GM12801 (cell line): ENCODE data around the gene TBC1D8.

Source experiments
- TF ChIP-seq, protein P1 (sequence below): IDR thresholded peaks from one replicate; pipeline ENCODE4 v1.5.1; 2011; ENCODE audit warnings: control low read depth; ENCODE audit not compliant: insufficient read length; ENCODE audit errors: extremely low read depth

TBC1D8 gene

GRCh38 chr2:101064125-101064502, 87.1 kb downstream of the TBC1D8 start:
- TF ChIP-seq, protein P1, sequence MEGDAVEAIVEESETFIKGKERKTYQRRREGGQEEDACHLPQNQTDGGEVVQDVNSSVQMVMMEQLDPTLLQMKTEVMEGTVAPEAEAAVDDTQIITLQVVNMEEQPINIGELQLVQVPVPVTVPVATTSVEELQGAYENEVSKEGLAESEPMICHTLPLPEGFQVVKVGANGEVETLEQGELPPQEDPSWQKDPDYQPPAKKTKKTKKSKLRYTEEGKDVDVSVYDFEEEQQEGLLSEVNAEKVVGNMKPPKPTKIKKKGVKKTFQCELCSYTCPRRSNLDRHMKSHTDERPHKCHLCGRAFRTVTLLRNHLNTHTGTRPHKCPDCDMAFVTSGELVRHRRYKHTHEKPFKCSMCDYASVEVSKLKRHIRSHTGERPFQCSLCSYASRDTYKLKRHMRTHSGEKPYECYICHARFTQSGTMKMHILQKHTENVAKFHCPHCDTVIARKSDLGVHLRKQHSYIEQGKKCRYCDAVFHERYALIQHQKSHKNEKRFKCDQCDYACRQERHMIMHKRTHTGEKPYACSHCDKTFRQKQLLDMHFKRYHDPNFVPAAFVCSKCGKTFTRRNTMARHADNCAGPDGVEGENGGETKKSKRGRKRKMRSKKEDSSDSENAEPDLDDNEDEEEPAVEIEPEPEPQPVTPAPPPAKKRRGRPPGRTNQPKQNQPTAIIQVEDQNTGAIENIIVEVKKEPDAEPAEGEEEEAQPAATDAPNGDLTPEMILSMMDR, result no peak

DNA sequence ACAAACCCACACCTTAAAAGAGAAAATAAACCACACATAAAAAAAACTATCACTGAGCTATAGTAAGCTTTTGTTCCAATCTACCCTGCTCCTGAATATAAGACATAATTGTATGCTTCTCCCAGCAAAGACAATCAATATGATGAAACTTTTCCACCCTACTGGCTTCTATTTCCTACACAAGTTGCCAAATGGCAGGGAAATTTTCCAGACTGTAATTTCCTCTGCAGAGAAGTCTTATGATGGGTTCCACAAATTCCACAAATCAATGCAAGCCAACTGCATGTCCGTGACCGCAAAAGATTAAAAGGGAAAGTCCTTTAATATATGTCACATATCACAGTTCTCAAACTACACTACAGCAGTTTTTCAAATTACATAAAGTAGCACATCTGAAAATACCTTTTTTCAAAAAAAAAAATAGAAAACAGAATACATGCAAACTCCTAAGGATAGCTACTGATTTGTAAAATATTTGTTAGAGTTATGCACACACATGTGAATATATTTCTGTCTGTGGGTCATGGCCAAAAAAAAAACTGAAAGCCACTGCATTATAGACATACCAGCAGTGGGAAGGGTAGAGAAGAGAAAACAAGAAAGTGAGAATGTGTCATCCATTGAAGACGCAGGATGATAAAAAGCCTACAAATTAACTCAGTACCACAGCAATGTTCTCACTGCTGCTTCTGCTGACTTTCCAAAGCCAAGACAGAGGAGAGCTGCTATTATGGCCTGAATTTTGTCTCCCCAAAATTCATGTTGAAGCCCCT, 87.6 kb downstream of the TBC1D8 start:
- TF ChIP-seq, protein P1, result no peak

DNA sequence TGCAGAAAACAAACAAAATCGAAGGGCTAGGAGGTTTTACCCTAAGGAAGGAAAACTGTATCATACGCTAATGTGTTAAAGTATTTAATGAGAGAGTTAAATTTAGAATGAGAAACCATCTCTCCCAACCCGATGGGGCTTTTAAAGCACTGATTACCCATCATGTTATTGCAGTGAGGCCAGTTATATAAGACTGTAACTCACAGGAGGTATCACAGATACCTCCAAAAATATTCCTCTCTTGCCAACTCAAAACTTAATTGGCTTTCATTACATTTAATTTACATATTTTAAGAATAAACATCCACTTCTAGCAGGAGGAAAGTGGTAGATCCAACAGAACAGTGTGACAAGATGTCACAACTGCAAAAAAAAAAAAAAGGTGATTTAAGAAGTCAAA, 92.8 kb downstream of the TBC1D8 start:
- TF ChIP-seq, protein P1, result no peak

- TF ChIP-seq, protein P1, result no peak
These were observed 93.9 kb downstream of the TBC1D8 start for GRCh38 chr2:101057051-101057933.

DNA sequence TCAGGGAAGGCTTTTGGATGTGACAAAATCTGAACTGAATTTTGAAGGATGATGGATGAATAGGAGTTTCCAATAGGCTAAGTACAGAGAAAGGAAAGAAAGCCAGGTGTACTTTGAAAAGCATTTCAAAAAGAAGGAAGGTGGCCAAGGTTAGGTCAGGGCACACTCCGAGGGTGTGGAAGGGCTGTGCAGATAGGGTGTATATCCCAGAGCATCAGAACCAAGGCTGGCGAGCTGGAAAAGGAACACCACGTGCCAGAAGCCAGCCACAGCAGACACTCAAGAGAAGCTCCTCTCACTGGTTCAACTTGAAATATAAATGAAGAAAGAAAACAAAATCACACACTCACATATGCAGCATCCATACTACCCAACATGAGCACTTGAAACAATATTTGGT, 98.1 kb downstream of the TBC1D8 start:
- TF ChIP-seq, protein P1, result no peak

DNA sequence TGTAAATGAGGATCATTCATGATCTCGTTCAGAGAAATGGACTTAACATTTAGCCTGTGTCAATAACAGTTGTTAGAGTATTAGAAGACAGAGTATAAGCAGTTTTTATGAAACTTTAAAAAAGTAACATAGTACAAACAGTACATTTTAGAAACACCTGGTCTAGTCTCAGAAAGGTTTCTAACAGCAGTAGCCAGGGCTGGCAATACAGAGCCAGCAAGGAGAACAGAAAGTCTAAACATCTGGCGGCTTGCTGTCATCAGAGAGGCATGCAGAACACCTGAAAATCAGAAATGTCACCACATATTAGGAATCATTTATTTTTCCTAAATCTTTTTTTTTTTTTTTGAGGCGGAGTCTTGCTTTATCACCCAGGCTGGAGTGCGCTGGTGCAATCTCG, 99.0 kb downstream of the TBC1D8 start:
- TF ChIP-seq, protein P1, result no peak

- TF ChIP-seq, protein P1, result no peak
These were observed 102.4 kb downstream of the TBC1D8 start for GRCh38 chr2:101048756-101049155.
